ENCODE data around the gene SEBOX.

SEBOX gene

GRCh38 chr17:28392491-28392890, 27.5 kb upstream of the SEBOX start:
- DNase-seq = no peak

DNA sequence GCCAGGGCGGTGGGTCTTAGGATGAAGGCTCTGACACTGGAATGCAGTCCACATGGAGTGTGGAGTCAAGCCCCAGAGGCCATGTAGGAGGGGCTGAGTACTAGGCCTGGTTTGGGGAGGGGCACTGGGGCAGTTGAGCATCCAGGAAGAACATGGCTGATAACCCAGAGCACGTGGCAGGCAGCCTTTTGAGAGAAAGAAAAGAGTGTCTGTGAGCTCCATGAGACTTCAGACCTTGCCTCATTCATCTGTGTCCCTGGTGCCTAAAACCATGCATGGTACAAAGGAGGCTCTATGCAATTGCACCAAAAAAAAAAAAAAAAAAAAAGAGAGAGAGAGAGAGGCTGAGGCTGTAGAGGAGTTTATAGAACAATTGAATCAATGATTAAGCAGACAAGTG, 26.4 kb upstream of the SEBOX start:
- DNase-seq = no peak

- no peak for DNase-seq
Observed at GRCh38 chr17:28390984-28391383, 26.0 kb upstream of the SEBOX start.

- no peak for DNase-seq
Observed at GRCh38 chr17:28390563-28390962, 25.6 kb upstream of the SEBOX start.

GRCh38 chr17:28390141-28390540, 25.1 kb upstream of the SEBOX start:
- DNase-seq = peak; percentile 67

- no peak for DNase-seq
Observed at GRCh38 chr17:28388106-28388505, 23.1 kb upstream of the SEBOX start.

- no peak for DNase-seq
Observed at GRCh38 chr17:28386391-28386790, 21.4 kb upstream of the SEBOX start.

DNA sequence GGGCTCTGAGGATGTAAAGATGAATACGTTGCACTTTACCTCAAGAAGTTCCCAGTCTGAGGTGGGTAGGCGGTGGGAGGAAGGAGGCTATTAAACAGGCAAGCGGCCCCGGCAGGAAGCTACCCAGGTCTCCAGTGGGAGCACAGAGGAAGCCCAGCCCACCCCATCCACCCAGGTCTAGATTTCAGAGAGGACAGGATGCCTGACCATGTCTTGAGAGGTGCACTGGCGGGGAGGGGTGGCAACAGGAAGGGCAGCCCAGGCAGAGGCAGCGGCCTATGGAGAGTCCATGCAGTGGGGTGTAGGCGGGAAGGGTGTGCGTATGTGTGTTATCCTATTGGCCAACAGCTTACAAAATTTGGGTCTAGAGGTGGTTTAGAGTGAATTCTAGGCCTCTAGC, 20.4 kb upstream of the SEBOX start:
- no peak for DNase-seq

- no peak for DNase-seq
Observed at GRCh38 chr17:28385037-28385400, 20.0 kb upstream of the SEBOX start.

GRCh38 chr17:28384281-28385036, 19.5 kb upstream of the SEBOX start:
- DNase-seq = no peak

GRCh38 chr17:28381141-28381825, 16.3 kb upstream of the SEBOX start:
- no peak for DNase-seq

DNA sequence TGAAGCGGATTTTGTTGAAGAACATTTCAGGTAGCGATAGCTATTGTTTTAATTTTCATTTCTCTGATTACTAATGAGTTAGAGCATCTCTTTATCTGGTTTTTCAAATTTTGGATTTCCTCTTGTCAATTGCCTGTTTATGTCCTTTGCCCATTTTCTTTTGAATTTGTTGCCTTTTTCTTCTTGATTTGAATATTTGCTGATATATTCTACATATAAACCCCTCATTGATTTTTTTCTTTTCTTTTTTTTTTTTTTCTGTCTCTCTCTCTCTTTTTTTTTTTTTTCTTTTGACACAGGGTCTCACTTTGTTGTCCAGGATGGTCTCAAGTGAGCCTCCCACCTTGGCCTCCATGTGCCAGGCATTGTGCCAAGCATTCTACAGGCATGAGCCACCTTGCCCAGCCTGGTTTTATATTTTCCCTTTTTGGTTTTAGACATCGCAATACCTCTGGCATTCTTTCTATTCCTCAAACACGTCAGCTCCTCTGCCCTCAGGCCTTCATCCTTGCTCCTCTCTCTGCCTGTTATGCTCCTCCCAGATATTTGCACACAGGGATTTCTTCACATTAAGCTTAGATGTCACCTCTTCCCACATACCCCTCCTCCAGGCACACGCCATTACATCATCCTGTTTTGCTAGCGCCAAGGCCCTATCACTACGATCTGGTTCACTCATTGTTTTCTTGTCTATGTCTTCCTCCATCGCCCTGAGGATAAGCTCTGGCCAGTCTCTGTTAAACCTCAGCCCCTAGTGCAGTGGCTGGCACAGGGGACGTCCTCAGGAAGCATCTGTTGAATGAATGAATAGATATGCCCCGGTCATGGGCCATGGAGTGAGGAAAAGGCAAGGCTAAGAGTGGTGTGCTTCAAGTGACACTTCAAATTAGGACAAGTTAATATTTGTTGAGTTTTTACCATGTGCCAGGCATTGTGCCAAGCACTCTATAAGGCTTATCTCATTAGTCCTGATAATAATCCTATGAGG, 15.1 kb upstream of the SEBOX start:
- peak; percentile 73 for DNase-seq

DNA sequence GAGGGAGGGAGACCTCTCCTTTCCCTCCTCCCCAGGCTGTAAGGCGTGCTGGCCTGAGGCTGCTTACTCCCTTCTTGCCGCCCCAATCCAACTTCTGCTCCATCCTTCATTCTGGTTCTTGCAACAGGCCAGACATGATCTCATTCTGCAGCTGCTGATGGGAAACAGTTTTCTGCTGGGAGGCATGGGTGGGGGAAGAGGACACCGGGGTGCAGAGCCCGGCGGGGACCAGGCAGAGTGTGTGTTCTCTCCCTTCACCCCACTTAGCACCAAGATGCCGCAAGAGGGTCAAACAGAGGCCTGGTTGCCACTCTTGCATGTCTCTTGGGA, 7.9 kb upstream of the SEBOX start:
- no peak for DNase-seq

DNA sequence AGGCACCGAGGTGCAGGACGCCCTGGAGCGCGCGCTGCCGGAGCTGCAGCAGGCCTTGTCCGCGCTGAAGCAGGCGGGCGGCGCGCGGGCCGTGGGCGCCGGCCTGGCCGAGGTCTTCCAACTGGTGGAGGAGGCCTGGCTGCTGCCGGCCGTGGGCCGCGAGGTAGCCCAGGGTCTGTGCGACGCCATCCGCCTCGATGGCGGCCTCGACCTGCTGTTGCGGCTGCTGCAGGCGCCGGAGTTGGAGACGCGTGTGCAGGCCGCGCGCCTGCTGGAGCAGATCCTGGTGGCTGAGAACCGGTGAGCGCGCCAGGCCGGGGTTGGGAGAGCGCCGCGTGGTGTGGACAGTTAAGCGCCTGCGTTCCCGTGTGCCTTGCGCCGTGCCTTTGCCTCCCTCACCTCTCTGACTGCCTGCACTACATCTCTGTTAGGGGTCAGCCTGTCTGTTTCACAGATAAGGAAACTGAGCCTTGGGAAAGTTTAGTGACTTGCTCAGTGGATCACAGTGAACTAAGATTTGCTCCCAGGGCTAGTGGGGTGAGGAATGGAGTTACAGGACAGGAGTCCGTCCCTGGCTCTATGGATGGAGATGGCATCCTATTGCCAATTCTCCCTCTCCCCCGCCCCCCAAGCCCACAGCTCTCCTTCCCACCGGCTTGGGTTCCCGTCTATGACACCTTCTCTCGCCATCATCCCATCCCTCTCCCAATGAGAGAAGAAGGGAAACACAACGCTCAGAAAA, 7.4 kb upstream of the SEBOX start:
- no peak for DNase-seq

DNA sequence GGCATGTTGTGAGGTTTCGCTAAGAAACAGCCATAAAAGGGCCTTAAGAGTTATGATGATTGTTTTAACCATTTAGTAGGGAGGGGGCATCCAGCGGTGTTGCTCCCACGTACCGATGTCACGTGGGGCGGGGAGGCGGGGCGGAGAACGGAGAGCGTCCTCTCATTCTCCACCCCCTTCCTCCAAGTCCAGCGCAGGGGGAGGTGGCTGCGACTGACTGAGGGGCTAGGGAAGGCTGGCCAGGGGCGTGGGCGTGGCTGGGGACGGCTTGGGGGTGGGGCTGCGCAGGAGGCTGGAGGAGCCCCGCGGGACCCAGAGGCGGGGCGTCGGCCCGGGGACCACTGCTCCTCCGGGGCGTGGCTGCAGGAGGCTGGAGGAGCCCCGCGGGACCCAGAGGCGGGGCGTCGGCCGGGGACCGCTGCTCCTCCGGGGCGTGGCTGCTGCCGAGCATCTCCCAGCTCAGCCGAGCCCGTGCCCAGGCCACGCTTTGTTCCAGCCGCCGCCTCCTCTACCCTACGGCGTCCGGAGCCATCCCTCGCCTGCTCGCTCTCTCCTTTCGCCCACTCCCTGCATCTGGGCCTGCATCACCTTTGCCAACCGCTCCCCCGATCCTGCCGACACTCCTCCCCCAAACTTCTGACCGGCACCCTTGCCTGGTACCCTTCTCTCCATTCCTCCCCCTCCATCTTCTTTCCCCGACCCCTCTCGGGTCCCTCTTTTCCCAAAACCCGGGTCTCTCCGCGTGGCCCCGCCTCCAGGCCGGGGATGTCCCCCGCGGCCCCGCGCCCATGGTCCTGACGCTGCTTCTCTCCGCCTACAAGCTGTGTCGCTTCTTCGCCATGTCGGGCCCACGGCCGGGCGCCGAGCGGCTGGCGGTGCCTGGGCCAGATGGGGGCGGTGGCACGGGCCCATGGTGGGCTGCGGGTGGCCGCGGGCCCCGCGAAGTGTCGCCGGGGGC, 6.5 kb upstream of the SEBOX start, which contains the start of gene SARM1:
Gene SARM1 (plus strand): TSS at position 450 of the 958 bp plus-strand sequence. CDS start 339 bp downstream, at position 789.
- DNase-seq = peak; percentile 89

DNA sequence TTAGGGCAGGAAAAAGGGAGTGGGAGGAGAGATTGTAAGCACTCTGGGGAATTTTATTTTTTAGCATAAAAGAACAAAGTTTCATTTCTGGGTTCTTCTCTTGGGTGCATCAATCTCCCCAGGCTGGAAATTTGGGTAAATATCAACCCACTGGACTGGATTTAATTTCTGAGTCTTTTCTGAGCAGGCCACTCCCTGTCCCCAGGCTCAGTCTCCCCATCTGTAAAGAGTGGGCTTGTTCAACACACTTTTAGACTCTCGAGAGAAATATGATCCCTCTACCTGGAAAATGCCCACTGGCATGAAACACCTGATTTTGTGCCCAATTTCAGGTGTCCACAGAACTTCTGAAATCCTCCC, 5.7 kb upstream of the SEBOX start:
- no peak for DNase-seq

DNA sequence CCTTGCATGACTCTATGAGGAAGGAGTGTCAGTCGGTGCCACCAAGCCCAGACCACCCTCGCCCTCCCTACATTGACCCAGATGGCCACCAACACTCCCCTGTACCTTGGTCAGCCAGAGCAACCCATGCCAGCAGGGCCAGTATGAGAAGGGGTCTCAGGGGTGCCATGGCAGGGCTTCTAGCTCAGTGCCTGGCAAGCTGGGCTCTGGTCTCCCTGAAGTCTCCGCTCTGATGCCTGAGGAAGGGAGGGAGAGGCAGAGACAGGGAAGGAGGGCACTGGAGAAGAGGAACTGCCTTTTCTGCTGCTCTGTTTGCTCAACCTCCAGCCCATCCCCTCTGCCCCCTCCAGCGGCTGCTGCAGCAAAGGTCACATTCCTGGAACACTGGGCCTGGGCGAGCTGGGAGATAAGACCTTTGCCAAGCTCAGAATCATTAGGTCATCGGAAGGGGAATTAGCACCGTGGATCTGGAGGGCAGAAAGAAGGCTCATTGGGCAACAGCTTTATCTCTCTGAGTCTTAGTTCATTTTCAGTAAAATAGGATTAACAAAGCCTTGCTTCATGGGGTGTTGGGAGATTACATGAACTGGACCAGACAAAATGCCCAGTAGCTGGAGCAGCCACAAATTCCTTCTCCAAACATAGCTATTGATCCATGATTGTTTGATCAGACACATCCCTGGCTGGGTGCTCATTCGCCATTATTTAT, 5.2 kb upstream of the SEBOX start, which contains the start of gene VTN:
Gene VTN (minus strand): TSS at position 273 of the 709 bp plus-strand sequence. CDS start 104 bp downstream, at position 169.
- DNase-seq = peak; percentile 97

GRCh38 chr17:28369684-28370034, 4.7 kb upstream of the SEBOX start:
- no peak for DNase-seq

DNA sequence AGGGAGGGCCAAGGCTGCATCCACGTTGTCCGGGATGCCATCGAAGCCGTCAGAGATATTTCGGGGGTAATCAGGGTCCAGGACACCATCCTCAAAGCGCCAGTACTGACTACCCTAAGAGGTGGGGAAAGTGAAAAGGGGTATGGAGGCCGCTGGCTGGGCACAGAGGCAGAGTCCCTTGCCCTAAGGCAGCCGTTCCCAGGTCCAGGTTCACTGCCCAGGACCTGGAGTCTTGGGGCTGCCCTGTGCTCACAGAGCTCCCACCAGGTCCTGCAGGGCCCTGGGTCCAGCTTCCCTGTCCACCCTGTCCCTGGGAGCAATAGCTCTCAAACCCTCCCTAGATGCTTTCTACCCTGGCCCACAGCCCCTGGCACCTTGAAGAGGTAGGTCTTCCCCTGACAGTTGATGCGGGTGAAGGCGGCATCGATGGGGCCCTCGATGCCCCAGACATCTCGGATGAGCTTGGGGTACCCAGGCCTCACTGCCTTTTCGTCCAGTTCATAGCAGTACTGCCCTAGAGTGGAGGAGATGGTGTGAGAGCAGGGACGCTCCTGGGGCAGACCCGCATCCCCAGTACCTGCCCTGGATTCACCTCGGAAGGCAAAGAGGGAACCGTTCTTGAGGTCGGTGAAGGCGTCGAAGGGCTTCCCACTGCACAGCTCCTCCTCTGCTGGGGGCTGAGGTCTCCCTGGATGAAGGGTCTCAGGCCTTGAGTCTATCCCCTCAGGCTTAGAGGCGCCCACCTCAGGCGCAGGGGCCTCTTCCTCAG, 4.1 kb upstream of the SEBOX start:
- DNase-seq = no peak

DNA sequence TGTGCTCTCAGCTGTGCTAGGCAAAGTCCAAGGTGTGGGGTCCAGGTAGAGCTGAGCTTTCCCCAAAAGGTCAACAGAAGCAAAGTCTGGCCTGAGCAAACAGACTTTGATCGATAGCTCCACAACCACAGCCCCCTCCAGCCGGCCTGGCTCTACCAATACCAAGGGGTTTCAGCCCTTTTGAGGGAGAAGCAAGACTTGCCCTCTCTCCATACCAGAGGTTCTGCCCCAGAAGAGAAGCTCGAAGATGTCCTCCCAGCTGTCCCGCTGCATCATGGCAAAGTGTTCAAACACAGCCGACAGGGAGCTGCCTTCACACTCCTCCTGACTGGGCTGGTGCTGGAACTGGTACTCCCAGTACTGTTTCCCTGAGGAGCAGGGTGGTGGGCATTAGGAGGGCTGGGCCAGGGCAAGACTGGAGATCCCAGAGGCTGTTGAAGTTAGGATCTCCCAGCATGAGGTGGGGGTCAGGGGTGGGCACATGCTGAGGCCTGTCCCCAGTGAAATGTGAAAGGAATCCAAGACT, 3.4 kb upstream of the SEBOX start:
- DNase-seq = no peak

Data from OCI-M1 (cell line).